ENCODE results near the gene RAB5B.
"Not testable (repeated sequence)": the region's sequence is repeated elsewhere in the genome, so short reads cannot be mapped to it uniquely, and the experiment has no call there.

RAB5B gene

GRCh38 chr12:55982319-55982936 is 8.6 kb downstream of the RAB5B start:
- no peak for DNase-seq (ENCODE audit: low read depth, low spot score)

- DNase-seq (ENCODE audit: low read depth, low spot score): no peak
Measured at GRCh38 chr12:55983232-55983842, 9.5 kb downstream of the RAB5B start.

GRCh38 chr12:55984861-55985260 is 11.0 kb downstream of the RAB5B start:
- no peak for DNase-seq (ENCODE audit: low read depth, low spot score)

GRCh38 chr12:55985341-55985740 is 11.5 kb downstream of the RAB5B start:
- DNase-seq (ENCODE audit: low read depth, low spot score): no peak

- not testable (repeated sequence) for DNase-seq (ENCODE audit: low read depth, low spot score)
Measured at GRCh38 chr12:55985976-55986375, 12.1 kb downstream of the RAB5B start.

- no peak for DNase-seq (ENCODE audit: low read depth, low spot score)
Measured at GRCh38 chr12:55991110-55991509, 17.2 kb downstream of the RAB5B start.

- no peak for DNase-seq (ENCODE audit: low read depth, low spot score)
Measured at GRCh38 chr12:55993230-55993853, 19.5 kb downstream of the RAB5B start.

- no peak for DNase-seq (ENCODE audit: low read depth, low spot score)
Measured at GRCh38 chr12:55995366-55995765, 21.5 kb downstream of the RAB5B start.

- no peak for DNase-seq (ENCODE audit: low read depth, low spot score)
Measured at GRCh38 chr12:55996201-55996714, 22.4 kb downstream of the RAB5B start.

GRCh38 chr12:55996715-55997534 is 23.0 kb downstream of the RAB5B start, which contains the start of gene SUOX:
Gene SUOX, plus strand, starts transcription at chr12:55997276. Its CDS starts 4,946 bp downstream, at chr12:56002222.
- DNase-seq (ENCODE audit: low read depth, low spot score): peak; percentile 91

GRCh38 chr12:55997535-55997859 is 23.6 kb downstream of the RAB5B start:
- no peak for DNase-seq (ENCODE audit: low read depth, low spot score)

- not testable (repeated sequence) for DNase-seq (ENCODE audit: low read depth, low spot score)
Measured at GRCh38 chr12:55999522-55999921, 25.6 kb downstream of the RAB5B start.

- DNase-seq (ENCODE audit: low read depth, low spot score): not testable (repeated sequence)
Measured at GRCh38 chr12:55999999-56000540, 26.2 kb downstream of the RAB5B start.

- DNase-seq (ENCODE audit: low read depth, low spot score): no peak
Measured at GRCh38 chr12:56001487-56002100, 27.7 kb downstream of the RAB5B start.

- DNase-seq (ENCODE audit: low read depth, low spot score): not testable (repeated sequence)
Measured at GRCh38 chr12:56003376-56003775, 29.5 kb downstream of the RAB5B start.

GRCh38 chr12:56004211-56004610 is 30.3 kb downstream of the RAB5B start:
- no peak for DNase-seq (ENCODE audit: low read depth, low spot score)

- no peak for DNase-seq (ENCODE audit: low read depth, low spot score)
Measured at GRCh38 chr12:56007564-56008559, 34.0 kb downstream of the RAB5B start.

- DNase-seq (ENCODE audit: low read depth, low spot score): no peak
Measured at GRCh38 chr12:56010111-56010570, 36.3 kb downstream of the RAB5B start.

- no peak for DNase-seq (ENCODE audit: low read depth, low spot score)
Measured at GRCh38 chr12:56011509-56012090, 37.7 kb downstream of the RAB5B start.

GRCh38 chr12:56013482-56013881 is 39.6 kb downstream of the RAB5B start:
- no peak for DNase-seq (ENCODE audit: low read depth, low spot score)
